HepG2 (cell line): ENCODE measurements around the gene AGAP1. TPM values are rescaled to one million over a fixed set of nuclear protein-coding genes. Genes with fewer than 3 reads are reported as not detected.

Experiments used
- AHDC1 ChIP-seq: sonication (generic); formaldehyde crosslinking; IDR thresholded peaks from 2 replicates; pipeline ENCODE4 v1.5.1; 2020; ENCODE audit warnings: mild to moderate bottlenecking, missing genetic modification reagents, borderline replicate concordance
- ATF5 ChIP-seq: sonication (generic); formaldehyde crosslinking; IDR thresholded peaks from 2 replicates; pipeline ENCODE4 v1.4.0; 2020; ENCODE audit warnings: mild to moderate bottlenecking, low read depth, missing genetic modification reagents
- BCLAF1 ChIP-seq: fragments of 450-650 bp; IDR thresholded peaks from 2 replicates; pipeline ENCODE4 v1.6.1; 2017; ENCODE audit warnings: mild to moderate bottlenecking
- NR3C1 ChIP-seq: sonication (generic); formaldehyde crosslinking; IDR thresholded peaks from 2 replicates; pipeline ENCODE4 v1.4.0; 2020; ENCODE audit warnings: missing genetic modification reagents
- ONECUT2 ChIP-seq: sonication (generic); formaldehyde crosslinking; IDR thresholded peaks from 2 replicates; pipeline ENCODE4 v1.4.0; 2020; ENCODE audit warnings: missing genetic modification reagents
- POLR2A ChIP-seq, 2 experiments: IDR thresholded peaks; 2 replicates each; pipeline ENCODE4 v1.6.1; 2011; ENCODE audit warnings: low read depth in 2 of 2, low read length in 2 of 2, mild to moderate bottlenecking in 1 of 2, moderate library complexity in 1 of 2; ENCODE audit not compliant: insufficient read depth in 1 of 2
- SIX1 ChIP-seq: sonication (generic); formaldehyde crosslinking; IDR thresholded peaks from 2 replicates; pipeline ENCODE4 v1.4.0; 2020; ENCODE audit warnings: missing genetic modification reagents, borderline replicate concordance
- SRY ChIP-seq: sonication (generic); formaldehyde crosslinking; IDR thresholded peaks from 2 replicates; pipeline ENCODE4 v1.8.0; 2022; ENCODE audit warnings: mild to moderate bottlenecking, missing genetic modification reagents
- TIGD3 ChIP-seq: sonication (generic); formaldehyde crosslinking; IDR thresholded peaks from 2 replicates; pipeline ENCODE4 v1.5.1; 2020; ENCODE audit warnings: mild to moderate bottlenecking, missing genetic modification reagents, borderline replicate concordance
- ZNF180 ChIP-seq: sonication (generic); formaldehyde crosslinking; IDR thresholded peaks from 2 replicates; pipeline ENCODE4 v1.4.0; 2020; ENCODE audit warnings: low read depth, missing genetic modification reagents, borderline replicate concordance
- ZNF513 ChIP-seq: sonication (generic); formaldehyde crosslinking; conservative IDR thresholded peaks from 2 replicates; pipeline ENCODE4 v1.5.0; 2020; ENCODE audit warnings: missing genetic modification reagents
- ZNF687 ChIP-seq: sonication (generic); formaldehyde crosslinking; IDR thresholded peaks from 2 replicates; pipeline ENCODE4 v1.5.1; 2020; ENCODE audit warnings: mild to moderate bottlenecking, missing genetic modification reagents, moderate library complexity
- polyA plus RNA-seq, 8 experiments: library from polyadenylated mRNA; depleted of rRNA in 3 of 8; stranded (reverse) in 7 of 8; unstranded in 1 of 8; fragments of >200 nt; fragmentation: Illumina TruSeq in 4 of 8; extraction: Trizol in 4 of 8; gene quantifications; 2 replicates each; pipeline versions ENCODE4 v1.2.1 to v1.2.3, GENCODE V29; 2011 to 2016; ENCODE audit warnings: low read depth in 4 of 8, missing spikeins in 1 of 8, mixed read lengths in 1 of 8; ENCODE audit not compliant: insufficient read depth in 1 of 8
- total RNA-seq, 5 experiments: library from RNA; depleted of rRNA; stranded (reverse); fragments of >200 nt; fragmentation: Illumina TruSeq; extraction: Trizol; gene quantifications; 2 replicates each; pipeline ENCODE4 v1.2.3, GENCODE V29; 2016; ENCODE audit warnings: low read depth in 1 of 5

AGAP1 gene
- total and polyA plus RNA-seq, 2 of the 13 experiments (the other 11 are each of a cell fraction or from before 2014, with no cell fraction given), result 21.2 to 32.7 TPM

- TF ChIP-seq ZNF513 (no peak), ZNF687 (CRISPR knock-in tag) (no peak), ZNF180 (CRISPR knock-in tag) (no peak), POLR2A (IDR thresholded peaks at IDR 0.05; ENCODE audit: insufficient read depth in 1 of 2, low read depth in 2 of 2, low read length in 2 of 2) (no peak), SIX1 (CRISPR knock-in tag) (no peak), AHDC1 (CRISPR knock-in tag) (no peak), ONECUT2 (no peak), NR3C1 (no peak), BCLAF1 (no peak), TIGD3 (CRISPR knock-in tag) (no peak), ATF5 (CRISPR knock-in tag) (no peak), SRY (CRISPR knock-in tag) (no peak)
Observed at GRCh38 chr2:236008857-236009256, 515.0 kb downstream of the AGAP1 start (continued).
